HG02642 (cell line): ENCODE measurements around the gene VGLL4.

Source experiments
- ATAC-seq: cut with Tn5 transposase; IDR thresholded peaks from one replicate; pipeline ENCODE4 v1.9.1; 2021; ENCODE audit warnings: mild to moderate bottlenecking; ENCODE audit not compliant: unreplicated experiment, poor library complexity

Gene VGLL4

DNA sequence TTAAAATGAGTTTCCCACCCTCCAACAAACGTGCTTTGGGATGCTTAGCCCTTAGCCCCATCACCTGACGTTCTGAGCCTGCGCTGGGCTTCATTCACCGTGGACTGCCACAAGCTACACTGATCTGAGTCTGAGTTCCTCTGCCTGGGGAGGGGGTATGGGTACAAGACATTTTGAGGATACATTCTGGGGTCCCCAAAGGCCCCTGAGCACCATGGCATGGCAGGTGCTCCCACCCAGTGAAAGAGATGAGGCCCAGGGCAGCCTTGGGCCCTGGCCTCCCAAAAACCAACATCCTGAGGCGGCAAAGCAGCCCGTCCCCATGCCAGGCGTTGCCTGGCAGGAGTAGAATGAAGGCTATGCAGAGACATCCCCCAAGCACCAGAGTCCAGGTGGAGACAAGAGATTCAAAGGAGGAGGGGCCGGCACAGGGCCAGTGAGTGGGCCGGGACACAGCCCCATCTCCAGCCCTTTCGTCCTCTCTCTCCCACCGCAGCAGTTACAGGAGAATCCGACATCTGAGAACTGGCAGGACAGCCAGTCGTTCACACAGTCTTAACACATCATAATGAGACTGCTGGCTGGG, 74.5 kb downstream of the VGLL4 start:
- ATAC-seq = no peak

DNA sequence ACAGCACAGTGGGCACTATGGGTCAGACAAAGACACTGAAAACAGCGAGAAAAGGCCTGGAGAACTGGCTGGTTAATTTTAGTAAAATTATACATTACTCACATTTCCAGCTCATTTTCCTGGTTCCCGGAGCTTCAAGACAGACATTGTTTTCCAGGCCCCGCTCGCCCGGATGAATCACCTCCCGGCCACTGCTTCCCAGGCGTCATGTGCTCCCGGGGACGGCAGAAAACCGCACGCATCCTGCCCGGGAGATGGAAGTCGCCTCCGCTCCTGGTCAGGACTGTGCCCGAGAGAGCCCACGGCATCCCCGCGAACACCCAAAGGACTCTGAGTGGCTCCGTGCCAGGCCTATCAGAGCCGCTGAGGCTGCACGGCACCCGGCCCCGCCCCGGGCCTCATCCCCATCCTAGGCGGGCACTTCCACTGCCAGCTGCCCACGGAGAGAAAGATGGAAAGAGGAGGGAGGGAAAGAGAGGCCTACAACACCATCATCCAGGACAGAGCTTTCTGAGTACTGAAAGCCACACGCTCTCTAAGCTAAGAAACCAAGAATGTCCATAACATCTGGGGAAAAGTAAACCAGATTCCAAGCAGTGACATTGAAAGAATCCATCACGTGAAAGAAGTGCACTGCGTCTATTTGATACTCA, 75.1 kb downstream of the VGLL4 start:
- no peak for ATAC-seq

DNA sequence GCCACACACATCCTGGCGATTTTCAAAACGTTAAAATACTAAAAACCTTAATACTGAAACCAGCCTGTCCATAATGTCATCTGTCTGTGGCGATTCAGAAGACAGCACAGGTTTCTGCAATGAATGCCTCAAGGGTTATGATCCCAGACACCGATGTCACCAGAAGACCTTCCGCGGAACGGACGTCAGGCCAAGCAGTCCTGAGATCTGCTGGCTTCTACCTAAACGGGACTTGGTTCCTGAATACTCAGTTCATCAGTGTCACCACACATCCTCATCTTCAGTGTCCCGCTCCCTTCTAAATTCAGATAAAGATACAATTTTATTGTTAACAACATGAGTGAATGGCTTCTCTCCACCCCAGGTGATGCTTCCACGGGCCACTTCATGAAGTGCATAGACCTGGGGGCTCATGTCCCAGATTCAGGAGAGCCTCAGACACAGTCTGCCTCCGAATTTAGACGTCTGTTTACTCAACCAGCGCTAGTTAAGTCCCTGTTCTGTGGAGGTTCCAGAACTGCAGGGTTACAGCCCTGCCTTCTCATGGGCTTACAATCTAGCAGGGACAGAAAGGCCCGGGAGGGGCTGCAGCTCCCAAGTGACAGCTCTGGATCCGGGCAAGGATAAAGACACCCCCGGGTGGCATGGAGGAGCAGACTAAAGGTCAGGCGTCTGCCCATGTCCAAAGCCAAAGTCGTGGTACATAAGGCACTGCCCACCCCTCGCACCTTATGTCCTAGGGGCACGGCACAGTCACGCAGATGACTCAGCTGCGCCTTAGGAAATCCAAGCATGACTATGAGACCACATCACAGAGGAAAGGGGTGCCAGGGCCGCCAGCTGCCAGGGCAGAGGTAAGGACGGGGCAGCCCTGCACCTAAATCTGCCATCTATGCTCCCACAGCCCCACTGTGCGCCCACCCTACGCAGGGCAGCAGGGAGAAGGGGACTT, 75.9 kb downstream of the VGLL4 start:
- no peak for ATAC-seq

DNA sequence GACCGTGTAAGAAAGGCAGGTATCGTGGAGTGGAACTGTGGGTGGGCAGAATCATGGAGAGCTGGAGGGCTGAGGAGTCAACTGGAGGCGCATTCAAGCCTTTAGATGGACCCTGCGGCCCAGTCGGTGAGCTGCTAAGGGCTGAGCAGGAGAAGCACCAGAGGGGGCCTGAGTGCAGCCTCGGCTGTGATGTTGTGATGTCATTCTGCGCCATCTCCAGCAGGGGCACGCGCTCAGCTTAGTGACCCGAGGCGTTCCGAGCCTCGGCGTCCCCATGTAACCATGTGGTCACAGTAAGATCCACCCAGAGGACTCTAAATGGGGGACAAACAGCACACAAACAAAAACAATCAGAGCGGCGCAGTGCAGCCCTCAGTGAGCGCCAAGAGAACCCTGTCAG, 76.8 kb downstream of the VGLL4 start:
- ATAC-seq = no peak

DNA sequence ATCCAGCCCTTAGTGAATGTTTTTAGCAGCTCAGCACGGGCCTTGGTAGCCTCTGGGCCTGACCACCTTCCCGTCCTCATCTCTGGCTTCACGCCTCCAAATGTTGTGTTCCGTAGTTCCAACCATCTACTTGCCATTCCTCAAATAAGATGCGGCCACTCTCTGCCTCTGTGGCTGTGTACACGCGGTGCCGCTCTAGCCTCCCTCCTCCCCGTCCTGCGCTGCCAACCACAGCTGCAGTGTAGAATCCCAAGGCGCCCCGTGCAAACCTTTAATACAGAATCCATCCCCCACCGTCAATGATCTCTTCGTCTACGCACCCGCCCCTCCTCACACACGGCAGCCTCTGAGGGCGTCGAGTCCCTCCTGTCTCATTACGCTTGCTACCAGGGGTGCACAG, 77.2 kb downstream of the VGLL4 start:
- ATAC-seq = no peak

DNA sequence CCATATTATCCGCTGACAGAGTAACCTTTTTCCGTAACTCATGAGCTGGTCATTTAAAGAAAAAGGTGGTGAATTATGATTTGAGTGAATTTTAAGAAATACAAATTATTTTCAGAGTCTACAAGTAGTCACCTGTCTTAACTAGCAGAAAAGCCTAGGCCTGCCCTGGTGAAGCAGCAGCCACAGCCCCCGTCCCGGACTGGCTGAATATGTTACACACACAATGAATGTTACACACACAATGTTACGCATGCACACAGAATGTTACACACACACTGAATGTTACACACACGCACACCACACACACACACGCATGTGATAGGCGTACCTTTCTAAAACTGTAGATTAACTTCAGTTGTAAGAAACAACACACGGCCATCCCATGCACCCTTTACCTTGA, 77.8 kb downstream of the VGLL4 start:
- ATAC-seq = no peak

DNA sequence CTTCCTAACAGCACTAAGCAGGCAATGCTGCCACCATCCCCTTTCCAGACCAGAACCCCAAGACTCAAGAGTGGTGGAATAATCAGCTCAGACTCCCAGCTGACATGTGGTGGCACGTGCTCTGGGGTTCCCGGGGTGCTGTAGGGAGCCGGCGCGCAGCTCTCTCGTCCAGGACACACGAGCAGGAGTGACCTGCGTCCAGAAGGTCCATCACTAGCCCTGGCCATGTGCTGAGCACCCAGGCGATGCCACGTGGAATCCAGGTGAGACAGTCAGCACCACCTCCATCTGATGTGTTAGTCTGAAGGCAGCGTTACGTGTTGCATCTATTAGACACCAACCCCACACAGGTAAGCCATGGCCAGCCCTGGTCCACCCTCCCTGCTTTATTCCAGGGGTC, 78.2 kb downstream of the VGLL4 start:
- ATAC-seq = no peak

DNA sequence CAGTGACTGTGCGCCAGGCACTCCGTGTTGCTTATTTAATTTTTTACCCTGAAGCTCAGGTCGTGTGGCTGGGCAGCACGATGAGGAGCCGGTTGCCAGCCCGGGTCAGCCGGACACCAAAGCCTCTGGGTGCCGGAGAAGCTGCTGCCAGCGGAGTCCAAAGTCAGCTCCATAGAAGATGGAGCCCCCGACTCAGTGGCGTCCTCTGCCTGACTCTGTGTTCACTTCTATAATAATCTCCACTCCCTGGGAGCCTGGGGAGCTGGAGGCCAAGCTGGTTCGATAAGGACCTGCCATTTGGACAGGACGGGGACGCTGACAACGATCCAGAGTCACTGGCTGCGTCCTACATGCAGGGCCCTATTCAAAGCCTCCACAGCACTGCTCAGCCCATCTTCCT, 78.6 kb downstream of the VGLL4 start:
- ATAC-seq = no peak

DNA sequence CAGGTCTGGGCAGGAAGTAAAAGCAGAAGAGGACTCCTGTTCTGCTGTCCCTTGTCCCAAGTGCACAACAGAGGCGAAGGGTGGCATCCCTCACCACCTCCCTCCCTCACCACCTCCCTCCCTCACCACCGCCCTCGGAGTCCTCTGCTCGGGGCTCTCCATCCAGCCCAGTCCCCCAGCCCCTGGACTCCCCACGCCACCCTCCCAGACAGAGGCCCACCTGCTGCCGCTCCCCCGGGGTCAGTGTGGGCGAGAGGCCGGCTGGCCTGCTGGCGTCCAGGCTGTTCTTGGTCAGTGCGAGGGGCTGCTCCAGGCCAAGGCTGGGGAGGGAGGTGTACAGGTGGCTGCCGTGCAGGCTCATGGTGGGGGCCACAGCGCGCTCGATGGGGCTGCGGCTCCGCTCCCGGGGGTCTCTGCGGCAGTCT, 79.1 kb downstream of the VGLL4 start:
- ATAC-seq = no peak

DNA sequence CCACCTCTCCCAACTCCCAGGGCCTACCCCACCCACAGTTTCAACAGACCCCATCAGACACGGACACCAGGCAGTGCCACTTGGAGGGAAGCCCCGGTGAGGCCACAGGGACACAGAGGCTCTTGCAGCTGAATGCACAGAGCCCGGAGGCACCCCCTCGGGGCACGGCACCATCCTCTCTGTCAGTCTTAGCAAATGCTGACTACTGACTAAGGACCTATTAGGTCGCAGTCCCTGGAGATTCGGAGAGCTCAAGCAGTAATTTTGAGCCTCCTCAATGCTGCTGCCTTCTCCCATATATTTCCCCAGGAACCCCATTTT, 79.9 kb downstream of the VGLL4 start:
- ATAC-seq = no peak

DNA sequence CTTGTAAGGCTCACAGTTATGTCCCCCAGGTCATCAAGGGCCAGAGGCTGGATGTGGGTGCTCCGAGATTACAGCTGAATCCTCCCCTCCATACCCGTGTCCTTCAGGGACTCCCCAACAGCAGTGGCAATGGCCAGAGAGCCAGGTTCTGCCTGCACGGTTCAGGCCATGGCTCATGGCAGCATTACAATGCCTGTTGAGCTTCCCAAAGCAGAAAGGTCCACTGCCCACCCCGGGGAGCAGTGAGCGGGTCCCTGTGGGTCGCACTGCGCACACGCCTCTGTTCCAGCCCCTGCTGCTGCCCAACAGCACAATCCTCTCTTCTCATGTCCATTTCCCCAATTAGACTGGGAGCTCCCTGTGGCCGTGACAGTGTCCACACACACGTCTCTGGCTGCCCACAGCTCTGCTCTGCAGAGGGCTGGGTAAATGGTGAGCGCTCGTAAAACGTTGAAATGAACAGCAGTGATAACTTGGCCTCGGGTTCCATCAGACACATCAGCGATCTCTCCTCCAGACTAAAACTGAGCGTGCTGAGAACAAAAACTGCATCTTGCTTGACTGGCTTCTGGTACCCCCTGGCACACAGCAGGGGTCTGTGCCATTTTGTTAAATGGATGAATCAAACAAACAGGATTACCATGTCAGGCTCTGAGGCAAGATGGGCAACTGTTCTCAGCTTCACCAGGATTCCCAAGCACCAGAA, 80.4 kb downstream of the VGLL4 start:
- ATAC-seq = no peak

DNA sequence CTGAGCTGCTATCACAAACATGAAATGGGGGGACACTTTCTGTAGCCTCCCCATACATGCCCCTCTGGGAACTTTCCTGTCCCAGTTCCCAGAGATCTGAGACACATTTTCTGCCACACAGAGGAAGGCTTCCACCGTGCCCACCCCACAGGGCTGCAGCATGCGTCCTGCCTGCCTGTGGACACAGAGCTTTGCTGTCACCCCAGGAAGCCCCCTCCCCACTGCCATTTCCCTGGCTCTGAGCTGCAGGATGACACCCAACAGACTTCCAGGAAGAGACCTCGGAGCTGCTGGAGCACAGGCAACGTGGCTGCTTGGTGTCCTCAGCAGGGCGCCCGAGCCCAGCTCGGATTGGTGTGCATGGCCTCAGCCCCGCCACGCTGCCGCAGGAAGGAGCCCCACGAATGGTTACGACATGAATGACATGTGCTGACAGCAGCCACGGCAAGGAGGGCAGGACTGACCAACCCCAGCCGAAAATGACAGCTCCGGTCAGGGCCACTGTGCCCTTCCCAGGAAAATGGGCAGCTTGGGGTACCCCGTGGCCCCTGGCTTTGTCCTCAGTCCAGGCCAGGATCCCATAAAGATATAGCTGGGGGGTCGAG, 81.3 kb downstream of the VGLL4 start:
- ATAC-seq = no peak

DNA sequence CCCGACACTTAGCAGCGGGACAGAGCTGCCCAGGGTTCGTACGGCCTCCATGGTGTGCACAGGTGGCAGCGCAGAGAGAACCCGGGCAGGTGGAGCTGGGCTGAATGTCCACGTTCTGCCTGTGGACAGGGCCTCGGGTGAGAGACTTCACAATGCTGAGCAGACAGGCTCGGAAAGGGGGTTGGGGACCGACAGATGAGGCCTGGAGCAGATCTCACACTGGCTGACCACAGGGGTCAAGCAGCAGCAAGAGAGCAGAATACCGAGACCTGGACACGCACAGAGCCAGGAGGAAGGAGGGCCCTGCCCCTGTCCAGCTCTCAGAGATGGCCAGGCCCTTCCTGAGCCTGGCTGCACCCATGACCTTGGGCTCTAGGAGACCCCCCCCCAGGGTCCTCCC, 83.0 kb downstream of the VGLL4 start:
- no peak for ATAC-seq

DNA sequence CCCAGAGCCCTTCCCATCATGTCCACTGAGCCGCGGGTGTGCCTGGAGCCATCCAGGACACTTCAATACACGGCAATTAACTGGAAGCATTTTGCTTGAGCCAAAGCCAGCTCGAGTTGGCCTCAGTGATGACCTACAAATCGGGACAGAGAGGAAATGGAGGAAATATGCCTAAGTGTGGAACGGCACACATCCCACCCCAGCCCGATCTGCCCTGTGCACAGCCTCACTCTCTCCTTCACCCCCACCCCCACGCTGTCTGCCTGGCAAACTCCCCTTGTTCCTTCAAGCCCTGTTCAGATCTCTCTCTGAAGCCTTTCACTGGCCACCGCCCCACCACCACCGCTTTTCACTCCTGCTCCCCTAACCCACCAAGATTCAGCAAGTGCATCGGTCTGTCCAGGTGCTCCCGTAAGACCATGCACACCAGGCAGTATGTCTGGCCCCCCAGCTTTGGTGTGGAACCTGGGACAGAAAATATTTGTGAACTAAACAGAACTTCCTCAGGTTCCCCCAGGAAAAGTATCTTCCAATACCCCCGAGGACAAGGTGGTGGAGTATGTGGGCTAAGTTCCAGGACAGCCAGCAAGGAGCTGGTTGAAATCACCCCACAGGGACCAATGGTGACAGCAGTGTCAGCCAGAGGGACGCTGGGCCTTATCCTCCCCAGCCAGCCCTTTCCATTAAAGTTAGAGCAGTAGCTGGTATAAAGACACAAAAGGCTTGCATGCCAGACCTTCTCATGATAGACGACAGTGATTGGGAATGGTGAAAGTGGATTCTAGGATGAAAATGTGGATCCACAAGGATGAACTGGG, 83.7 kb downstream of the VGLL4 start:
- no peak for ATAC-seq

DNA sequence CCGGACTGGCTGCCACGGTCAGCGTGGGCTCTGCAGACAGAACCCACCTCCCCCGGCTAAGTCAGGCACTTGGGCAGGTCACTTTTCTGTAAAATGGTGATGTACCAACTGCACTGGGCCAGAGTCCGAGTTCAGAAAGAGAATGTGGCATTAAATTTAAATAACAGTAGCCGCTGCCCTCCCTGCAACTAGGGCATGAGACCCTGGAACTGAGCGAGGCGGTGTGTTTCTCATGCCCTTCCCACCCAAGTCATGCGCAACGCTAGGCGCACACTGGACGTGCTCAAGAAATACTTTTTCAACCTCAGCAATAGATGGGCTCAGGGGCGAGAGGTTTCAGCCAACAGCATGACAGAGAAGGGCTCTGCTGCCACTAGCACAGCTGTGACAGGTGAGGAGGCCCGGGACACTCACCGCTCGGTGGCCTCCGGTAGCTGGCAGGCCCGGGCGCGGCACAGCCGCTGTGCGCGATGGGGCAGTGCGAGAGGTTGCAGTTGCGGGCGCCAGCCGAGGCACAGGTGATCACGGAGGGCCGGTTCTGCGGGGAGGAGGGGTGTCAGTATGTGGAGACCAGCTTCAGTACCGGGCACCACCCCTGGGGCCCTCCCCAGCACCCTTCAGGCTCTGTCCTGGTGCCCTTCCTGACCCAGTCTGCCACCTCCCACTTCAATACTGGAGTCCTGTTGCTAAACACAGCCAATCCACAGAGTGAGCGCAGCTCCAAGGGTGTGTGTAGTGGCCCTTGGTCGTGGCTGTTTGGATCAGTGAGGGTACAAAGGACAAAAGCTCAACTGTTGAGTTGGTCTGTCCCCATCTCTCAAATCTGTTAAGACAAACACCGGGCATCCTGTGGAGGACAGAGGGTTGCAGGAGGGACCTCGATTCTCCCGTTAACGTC, 84.5 kb downstream of the VGLL4 start:
- ATAC-seq = no peak

DNA sequence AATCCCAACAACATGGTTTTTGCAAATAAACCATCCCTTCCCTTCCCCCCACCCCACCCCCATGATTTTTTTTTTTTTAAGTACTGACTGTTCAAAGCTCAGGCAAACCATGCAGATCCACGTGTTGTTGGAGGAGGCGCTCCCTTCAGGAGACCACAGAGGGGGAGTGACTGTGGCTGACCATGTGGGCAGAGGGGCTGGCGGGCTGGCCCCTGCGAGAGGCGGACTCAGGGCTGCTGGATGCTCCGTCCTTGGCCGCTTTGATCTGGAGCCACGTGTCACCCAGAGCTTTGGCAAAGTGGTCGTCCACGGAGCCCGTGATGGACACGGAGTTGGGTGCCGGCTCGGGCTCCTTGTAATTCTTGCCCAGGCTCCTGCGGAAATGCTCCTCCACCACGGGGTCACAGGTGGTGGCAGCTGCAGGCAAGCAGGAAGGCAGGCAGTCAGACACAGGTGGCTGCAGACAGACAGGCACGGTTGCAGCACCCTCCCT, 85.3 kb downstream of the VGLL4 start:
- no peak for ATAC-seq

DNA sequence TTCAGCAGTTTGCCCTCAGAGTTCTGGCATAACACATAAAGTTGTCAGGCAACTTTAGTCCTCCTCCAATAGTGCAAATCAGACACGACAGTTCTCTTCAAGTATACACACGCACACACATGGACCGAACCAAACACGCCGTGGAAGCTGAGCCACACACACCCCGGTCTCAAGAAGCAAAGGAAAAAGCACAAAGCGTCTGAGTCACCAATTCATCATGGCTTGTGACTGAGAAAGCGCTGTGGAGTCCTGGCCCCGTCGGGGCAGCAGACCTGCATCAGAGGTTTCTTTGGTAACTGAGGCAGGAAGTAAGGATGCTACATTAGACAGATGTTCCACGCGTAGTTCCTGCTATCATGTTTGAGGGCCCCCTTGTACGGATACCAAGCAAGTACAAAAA, 85.7 kb downstream of the VGLL4 start:
- no peak for ATAC-seq

DNA sequence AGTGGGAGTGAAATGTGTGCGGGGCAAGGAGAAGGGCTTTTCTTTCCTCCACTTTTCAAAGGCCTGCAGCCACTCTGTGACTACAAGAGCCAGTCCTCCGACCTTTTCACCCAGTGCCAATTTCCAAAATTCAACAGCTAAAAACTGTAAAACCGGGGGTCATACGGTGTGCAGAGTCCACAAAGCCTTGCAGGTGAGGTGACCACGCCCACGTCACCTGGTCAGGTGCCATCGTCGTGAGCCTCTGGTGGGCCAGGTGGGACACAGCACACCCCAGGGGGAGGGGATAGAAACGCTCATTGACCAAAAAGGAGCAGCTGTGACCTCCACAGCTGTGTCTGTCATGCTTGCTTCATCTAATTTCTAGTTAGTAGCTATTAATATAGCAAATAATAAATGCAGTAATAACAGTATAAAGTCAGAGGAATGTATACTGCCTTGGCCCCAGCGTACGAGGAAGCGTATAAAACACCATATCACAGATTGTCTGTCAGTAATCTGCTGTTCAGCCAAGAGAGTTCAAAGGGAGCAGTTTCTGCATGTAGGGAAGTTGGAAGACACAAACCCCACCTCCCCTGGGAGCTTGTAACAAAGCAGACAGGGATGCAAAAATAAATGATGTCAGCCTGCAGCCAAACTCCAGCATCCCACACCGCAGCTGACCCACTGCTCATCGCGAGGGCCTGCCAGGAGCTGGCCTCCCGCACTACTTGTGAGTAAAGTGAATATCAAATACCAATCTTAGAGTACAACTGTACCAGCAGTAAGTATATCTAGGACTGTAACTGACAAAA, 86.7 kb downstream of the VGLL4 start:
- no peak for ATAC-seq
